NCI-H146 treated with DMSO at 0.1 percent for 48 hours (cell line): Measurements from ENCODE around the gene NSG1.

ENCODE experiments used
- DNase-seq: peaks from one replicate; lab custom pipeline; 2025; ENCODE audit not compliant: unreplicated experiment; lab: John Stamatoyannopoulos, UW

Gene NSG1

DNA sequence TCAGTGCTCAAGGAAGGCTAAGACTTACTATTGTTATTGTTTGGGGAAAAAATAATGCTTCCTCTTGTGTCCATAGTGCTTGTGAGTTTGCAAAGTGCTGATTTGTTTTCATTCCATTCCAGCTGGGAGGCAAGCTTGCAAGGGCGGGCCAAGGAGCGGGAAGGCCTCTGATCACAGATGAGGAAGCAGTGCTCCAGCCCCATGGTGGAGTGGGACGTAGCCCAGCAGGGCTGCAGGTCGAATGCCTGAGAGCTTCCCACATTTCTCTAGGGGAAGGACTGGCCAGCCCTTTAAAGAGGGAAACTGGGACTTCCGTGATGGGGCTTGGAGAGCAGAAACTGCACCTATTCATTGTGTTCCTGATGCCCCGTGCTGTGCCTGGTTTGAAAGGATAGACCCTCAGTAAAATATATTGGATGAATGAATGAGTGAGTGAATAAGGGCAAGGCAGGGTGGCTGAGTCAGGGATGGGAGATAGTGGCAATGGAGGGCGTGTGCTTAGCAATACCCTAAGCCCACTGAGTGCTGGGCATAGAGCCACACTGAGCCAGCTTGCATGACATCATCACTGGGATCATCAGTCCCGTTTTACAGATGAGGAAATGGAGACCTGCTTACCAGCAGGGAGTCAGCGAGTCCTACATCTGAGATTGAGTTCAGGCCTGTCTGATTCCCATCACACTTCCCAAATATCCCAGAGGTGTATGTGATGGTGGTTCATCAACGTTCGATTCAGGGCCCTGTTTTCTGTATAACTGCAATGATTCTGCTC lies 17.9 kb upstream of the NSG1 start:
- no peak for DNase-seq

GRCh38 chr4:4374388-4375098 lies 12.4 kb upstream of the NSG1 start:
- DNase-seq = no peak

DNA sequence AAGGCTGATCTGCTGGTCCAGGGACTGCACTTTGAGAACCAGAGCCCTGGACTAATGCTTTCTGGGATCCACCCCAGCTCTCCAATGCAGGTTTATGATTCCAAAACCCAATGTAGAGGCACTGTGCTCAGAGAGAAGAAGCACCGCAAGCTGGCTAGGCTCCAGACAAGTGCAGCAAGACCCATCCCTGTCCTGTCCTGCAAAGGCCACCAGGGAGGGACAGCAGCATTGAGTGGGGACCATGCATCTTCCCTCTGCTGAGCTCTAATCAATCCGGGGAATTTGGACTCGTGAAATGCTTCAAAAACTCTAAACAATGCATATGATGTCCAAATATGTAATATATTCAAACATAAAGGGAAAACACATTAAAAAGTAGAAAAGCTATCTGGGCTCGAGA lies 10.8 kb upstream of the NSG1 start:
- DNase-seq = no peak

DNA sequence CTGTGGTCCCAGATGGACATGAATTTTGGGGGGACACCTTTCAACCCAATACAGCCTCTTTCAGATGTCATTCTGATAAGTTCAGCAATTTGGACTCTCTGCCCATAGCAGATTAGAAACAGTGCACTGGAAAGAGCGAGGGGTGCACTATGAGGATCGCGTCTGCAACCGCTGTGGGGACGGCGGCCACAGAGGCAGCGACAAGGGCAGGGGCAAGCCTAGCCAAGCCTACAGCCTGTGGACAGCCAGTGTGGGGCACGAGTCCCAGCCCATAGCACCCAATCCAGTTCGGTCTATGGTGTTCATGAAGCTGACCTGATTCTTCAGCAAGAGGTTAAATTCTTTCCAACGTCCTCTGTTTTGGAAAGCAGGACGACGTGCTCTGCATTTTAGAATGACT lies 9.7 kb upstream of the NSG1 start:
- no peak for DNase-seq

DNA sequence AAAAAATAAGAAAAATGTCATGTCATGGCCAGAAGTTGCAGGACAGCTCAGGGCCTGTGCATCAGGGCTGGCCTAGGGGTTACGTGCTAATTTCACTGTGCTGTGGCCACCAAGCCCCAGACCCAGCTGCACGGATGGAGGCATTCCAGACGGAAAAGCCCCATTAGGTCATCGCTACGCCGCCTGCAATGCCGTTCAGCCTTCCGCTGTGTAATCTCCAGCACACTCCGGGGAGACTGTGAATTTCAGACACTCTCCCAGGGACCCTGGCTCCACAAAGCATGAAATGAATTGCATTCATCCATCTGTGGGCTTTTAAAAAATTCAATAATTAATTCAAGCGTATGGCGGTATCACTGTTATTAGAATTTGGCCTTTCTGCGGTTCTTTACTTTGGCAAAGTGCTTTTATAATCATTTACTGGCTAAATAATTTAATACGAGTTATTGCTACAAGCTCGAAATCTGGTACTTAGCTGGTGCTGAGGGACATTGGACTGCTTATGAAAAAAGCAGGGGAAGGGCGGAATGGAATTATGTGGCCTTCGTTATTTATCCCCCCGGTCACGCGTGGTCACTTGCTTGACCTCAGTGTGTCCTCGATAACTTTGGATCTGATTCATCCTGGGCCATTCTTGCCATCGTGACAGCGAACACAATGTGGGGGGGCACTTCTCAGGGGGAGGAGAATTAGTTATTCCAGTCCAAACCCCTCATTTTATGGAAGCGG lies 9.0 kb upstream of the NSG1 start:
- no peak for DNase-seq

DNA sequence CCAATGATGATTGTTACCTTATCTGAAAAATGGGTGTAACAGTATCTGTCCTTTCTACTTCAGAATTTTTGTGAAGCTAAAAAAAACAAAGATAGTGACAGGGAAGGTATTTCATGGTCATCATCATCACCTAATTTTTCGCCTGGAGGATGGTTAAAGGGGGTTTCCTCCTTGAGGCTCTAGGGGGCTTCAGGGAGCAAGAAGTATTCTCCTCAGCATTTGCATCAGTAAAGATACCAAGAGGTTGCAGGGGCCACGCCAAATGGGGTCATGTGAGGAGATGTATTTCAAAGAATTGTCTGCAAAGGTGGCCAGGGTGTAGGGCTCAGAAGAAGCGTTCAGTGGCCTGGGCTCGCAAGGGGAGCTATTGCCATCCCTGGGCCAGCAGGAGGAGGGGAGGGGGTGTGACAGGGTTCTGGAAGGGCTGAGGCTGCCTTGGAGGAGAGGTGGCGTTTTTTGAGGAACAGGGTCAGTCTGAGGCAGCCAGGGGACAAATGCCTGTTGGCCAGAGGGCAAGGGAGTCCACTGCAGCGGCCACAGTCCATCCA lies 7.3 kb upstream of the NSG1 start:
- no peak for DNase-seq

DNA sequence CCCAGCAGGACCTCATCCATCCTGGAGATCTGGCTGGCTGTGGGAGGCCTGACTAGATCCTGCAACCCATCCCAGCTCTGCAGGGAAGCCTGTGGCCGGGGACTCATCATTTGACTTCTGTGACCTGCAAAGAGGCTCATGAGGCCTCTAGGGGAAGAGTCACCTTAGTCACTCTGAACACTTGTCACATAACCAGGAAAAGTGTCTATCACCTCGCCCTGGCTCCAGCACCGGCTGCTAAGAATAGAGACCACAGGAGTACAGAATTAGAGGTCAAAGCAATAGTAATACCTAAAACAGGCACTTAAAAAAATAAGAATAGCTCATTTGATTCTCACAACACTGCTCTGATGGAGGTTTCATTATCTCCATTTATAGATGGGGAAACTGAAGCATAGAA lies 3.8 kb upstream of the NSG1 start:
- DNase-seq = no peak

GRCh38 chr4:4384837-4385236 lies 2.1 kb upstream of the NSG1 start:
- DNase-seq = no peak

GRCh38 chr4:4385729-4386295 lies 1.1 kb upstream of the NSG1 start:
- no peak for DNase-seq

- DNase-seq = peak; percentile 39
Measured at GRCh38 chr4:4386296-4386735, 586 bp upstream of the NSG1 start.

- DNase-seq = no peak
Measured at GRCh38 chr4:4387531-4388310, 819 bp downstream of the NSG1 start.

- DNase-seq = no peak
Measured at GRCh38 chr4:4388311-4388790, 1.4 kb downstream of the NSG1 start.

GRCh38 chr4:4388836-4389575 lies 2.1 kb downstream of the NSG1 start:
- no peak for DNase-seq

- DNase-seq = no peak
Measured at GRCh38 chr4:4390046-4390445, 3.1 kb downstream of the NSG1 start.

DNA sequence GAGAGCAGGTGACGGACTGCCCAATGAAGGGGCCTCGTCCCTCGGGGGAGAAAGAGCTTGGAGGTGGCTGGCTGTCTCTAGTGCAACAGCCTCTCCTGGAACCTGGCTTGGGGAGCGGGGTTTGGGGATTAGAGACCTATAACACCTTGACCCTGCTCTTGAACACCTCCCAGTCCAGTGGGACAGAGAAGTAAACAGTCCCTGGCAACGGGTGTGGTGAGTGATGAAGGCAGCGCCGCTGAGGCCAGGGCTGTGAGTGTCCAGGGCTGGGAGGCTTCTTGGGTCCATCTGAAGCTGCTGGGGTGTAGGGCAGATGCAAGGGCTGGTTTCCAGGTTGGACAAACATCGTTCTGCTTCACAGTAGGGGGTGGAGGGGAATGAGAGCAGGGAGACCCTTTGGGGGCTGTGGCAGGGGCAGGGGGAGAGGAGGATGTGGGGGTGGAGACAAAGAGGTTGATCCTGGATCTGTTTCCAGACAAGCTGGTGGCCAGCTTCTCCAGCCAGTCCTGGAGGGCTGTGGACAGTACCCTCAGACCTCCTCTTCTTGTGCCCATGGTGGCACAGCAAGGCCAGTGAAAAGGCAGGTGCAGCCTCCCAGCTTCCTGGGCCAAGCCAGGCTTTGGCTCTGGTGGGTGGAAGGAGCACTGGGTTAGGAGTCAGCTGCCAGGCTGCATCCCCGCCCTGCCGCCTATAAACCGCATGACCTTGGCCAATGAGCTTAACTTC lies 3.8 kb downstream of the NSG1 start:
- no peak for DNase-seq

DNA sequence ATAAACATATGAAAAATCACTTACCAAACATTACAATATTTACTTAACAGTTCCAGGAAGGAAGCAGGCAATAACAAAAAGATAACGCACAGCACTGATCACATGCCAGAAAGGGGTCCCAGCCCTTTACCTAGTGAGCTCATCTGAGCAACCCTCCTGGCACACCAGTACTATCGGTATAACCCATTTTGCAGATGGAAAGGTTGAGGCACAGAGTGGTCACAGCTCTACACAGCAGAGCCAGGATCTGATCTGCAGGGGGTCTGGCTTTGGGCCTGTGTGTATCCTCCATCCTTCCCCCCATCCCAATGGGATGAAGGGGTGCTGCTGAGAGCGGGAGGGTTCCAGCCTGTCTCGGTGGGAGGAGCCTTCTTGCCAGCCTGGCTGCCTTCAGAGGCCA lies 5.0 kb downstream of the NSG1 start:
- DNase-seq = no peak

- no peak for DNase-seq
Measured at GRCh38 chr4:4392501-4393183, 5.7 kb downstream of the NSG1 start.

DNA sequence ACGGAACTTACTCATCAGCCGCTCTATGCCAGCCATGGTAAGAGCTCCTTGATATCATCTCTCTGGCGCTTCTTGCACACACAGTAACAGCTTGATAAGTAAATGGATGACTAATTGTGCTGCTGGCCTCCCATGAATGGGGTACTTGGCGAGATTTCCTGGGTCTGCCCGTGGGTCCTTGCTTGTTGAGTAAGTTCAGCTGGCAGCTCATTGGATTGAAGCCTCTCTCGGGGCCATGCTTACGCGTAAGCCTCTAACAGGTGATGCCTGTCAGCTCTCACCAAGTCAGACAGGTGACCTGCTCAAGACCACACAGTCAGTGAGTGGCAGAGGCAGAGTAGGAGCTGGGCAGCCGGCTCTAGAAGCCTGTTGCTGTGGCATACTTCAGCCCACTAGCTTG lies 7.7 kb downstream of the NSG1 start:
- DNase-seq = no peak

- no peak for DNase-seq
Measured at GRCh38 chr4:4395371-4395770, 8.5 kb downstream of the NSG1 start.
